ENCODE data around the gene NXF3. TPM values are rescaled to one million over a fixed set of nuclear protein-coding genes. Genes with fewer than 3 reads are reported as not detected.
A peak's percentile ranks its signal among the peaks of the same experiment; 100 is the strongest.
"Not testable (repeated sequence)": the region's sequence is repeated elsewhere in the genome, so short reads cannot be mapped to it uniquely, and the experiment has no call there.

NXF3 gene, protein sequence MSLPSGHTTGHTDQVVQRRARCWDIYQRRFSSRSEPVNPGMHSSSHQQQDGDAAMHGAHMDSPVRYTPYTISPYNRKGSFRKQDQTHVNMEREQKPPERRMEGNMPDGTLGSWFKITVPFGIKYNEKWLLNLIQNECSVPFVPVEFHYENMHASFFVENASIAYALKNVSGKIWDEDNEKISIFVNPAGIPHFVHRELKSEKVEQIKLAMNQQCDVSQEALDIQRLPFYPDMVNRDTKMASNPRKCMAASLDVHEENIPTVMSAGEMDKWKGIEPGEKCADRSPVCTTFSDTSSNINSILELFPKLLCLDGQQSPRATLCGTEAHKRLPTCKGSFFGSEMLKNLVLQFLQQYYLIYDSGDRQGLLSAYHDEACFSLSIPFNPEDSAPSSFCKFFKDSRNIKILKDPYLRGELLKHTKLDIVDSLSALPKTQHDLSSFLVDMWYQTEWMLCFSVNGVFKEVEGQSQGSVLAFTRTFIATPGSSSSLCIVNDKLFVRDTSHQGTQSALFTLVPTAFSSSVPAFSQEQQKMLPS
- total RNA-seq: 100 to 1,000 TPM; 656 to 668 TPM
- 119 TPM for polyA plus RNA-seq (ENCODE audit: insufficient read depth, low read depth, low replicate concordance)
- long read RNA-seq, donor 1, partial matches to known transcripts: 22 of 24 reads
- long read RNA-seq, donor 1, other reads (novel, unspliced or antisense): 0 of 24 reads
- long read RNA-seq, donor 2, partial matches to known transcripts: 15 of 16 reads
- long read RNA-seq, donor 2, other reads (novel, unspliced or antisense): 0 of 16 reads

DNA sequence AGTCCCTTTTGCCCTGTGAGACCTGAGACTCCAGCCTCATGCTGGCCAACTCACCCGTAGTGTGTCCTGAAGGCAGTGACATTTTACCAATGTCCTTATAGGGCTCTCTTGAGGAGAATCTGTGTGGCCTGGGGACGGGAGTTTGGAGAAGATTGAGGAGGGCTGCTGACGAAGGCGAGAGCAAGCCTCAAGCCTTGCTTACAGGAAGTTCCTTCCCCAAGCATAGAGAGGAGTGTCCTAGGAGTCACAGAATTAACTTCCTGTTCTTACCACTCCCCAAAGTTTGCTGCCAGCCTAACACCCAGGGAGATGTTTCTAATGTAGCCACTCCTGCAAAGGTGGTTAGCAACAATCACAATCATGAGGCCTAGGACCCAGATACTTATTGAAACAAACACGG is at the start of gene NXF3:
Gene NXF3 (minus strand): TSS at position 202 of the 400 bp plus-strand sequence. CDS start 120 bp downstream, at position 82.
- no peaks in the 10 kb centered on the region for H3K4me1 ChIP-seq
- TF ChIP-seq, protein P1, sequence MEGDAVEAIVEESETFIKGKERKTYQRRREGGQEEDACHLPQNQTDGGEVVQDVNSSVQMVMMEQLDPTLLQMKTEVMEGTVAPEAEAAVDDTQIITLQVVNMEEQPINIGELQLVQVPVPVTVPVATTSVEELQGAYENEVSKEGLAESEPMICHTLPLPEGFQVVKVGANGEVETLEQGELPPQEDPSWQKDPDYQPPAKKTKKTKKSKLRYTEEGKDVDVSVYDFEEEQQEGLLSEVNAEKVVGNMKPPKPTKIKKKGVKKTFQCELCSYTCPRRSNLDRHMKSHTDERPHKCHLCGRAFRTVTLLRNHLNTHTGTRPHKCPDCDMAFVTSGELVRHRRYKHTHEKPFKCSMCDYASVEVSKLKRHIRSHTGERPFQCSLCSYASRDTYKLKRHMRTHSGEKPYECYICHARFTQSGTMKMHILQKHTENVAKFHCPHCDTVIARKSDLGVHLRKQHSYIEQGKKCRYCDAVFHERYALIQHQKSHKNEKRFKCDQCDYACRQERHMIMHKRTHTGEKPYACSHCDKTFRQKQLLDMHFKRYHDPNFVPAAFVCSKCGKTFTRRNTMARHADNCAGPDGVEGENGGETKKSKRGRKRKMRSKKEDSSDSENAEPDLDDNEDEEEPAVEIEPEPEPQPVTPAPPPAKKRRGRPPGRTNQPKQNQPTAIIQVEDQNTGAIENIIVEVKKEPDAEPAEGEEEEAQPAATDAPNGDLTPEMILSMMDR (IDR thresholded peaks at IDR 0.05): no peak
- TF ChIP-seq POLR2A (IDR thresholded peaks at IDR 0.05): no peak
- DNase-seq: peak; percentile 70
- 47 to 67% methylated on average over 1 to 5 of the region's 5 CpGs for WGBS, 2 donors
- no peaks in the 10 kb centered on the region for H3K36me3 ChIP-seq (ENCODE audit: low read depth, missing control alignments)
- no peaks in the 10 kb centered on the region for H3K27me3 ChIP-seq
- intact Hi-C loops (cut with DNase I; ENCODE audit: low total_unique reads): no loop called here
- no peaks in the 10 kb centered on the region for H3K9me3 ChIP-seq
- peak within 1 kb of the TSS in 1 of 2 donors; percentile 41 for H3K4me3 ChIP-seq
- peak within 1 kb of the TSS; percentile 24 to 63 for H3K27ac ChIP-seq

DNA sequence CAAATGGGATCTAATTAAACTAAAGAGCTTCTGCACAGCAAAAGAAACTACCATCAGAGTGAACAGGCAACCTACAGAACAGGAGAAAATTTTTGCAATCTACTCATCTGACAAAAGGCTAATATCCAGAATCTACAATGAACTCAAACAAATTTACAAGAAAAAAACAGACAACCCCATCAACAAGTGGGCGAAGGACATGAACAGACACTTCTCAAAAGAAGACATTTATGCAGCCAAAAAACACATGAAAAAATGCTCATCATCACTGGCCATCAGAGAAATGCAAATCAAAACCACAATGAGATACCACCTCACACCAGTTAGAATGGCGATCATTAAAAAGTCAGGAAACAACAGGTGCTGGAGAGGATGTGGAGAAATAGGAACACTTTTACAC is 43.6 kb upstream of the NXF3 start:
- H3K27ac ChIP-seq; H3K4me1 ChIP-seq; H3K9me3 ChIP-seq; intact Hi-C loops (cut with DNase I; ENCODE audit: low total_unique reads); H3K36me3 ChIP-seq (ENCODE audit: low read depth, missing control alignments); H3K27me3 ChIP-seq; DNase-seq; H3K4me3 ChIP-seq: not testable (repeated sequence)
- no CpG with 5 or more reads among the region's 2 CpGs for WGBS, 2 donors

DNA sequence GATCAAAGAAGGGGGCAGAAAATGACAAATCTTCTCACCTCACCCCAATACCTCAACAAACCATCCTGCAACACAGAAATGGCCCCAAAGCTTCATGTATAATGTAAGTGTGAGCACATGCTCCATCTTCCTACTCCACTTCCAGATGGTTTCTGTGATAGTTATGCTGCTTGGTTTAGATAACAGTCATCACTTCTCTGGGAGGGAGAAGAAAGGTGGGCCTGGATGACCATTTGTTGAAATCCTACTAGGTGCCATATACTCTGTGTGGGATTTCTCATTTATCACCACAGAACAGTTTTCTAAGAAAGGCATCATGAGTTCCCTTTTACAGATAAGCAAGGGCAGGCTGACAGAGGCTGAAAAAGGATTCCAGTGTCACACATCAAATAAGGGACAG is 31.3 kb upstream of the NXF3 start:
- H3K27me3 ChIP-seq: no peaks in the 10 kb centered on the region
- no peak overlapping the region for H3K4me3 ChIP-seq
- TF ChIP-seq, protein P1 (IDR thresholded peaks at IDR 0.05): no peak
- TF ChIP-seq POLR2A (IDR thresholded peaks at IDR 0.05): no peak
- no peaks in the 10 kb centered on the region for H3K9me3 ChIP-seq
- H3K27ac ChIP-seq: no peak overlapping the region
- no peaks in the 10 kb centered on the region for H3K36me3 ChIP-seq (ENCODE audit: low read depth, missing control alignments)
- intact Hi-C loops (cut with DNase I; ENCODE audit: low total_unique reads): no loop called here
- DNase-seq: no peak
- no peaks in the 10 kb centered on the region for H3K4me1 ChIP-seq

DNA sequence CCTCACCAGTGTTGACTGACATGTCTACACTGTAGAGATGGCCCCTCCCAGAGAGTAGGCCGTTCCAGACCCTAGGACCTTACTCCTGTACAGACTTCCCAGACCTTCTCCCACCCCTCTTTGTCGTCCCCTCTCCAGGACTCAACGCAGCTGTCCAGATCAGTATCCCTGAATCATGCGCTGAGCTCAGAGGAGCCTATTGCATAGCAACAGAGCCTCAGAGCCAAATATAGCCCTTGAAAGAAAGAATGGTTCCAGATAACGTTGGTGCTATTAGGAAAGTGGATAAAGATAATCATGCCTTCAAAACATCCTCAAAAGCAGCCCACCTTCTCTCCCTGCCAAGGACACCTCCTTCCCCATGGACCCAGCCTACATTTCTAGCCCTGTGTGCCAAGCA is 27.8 kb upstream of the NXF3 start:
- Histone ChIP-seq H3K27me3 (no peaks in the 10 kb centered on the region), H3K36me3 (ENCODE audit: low read depth, missing control alignments) (no peaks in the 10 kb centered on the region), H3K9me3 (no peaks in the 10 kb centered on the region), H3K27ac (no peak overlapping the region), H3K4me3 (no peak overlapping the region), H3K4me1 (no peaks in the 10 kb centered on the region)
- TF ChIP-seq POLR2A (IDR thresholded peaks at IDR 0.05): no peak
- TF ChIP-seq, protein P1 (IDR thresholded peaks at IDR 0.05): no peak
- intact Hi-C loops (cut with DNase I; ENCODE audit: low total_unique reads): no loop called here
- DNase-seq: no peak
- 67 to 85% methylated on average over 5 of the region's 5 CpGs for WGBS, 2 donors

DNA sequence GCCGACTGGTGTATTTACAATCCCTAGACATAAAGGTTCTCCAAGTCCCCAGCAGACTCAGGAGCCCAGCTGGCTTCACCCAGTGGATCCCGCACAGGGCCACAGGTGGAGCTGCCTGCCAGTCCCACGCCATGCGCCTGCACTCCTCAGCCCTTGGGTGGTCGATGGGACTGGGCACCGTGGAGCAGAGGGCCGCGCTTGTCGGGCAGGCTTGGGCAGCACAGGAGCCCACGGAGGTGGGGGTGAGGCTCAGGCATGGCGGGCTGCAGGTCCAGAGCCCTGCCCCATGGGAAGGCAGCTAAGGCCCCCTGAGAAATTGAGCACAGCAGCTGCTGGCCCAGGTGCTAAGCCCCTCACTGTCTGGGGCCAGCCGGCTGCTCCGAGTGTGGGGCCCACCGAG is 24.0 kb upstream of the NXF3 start:
- H3K27ac ChIP-seq; H3K4me1 ChIP-seq; H3K9me3 ChIP-seq; H3K27me3 ChIP-seq; H3K36me3 ChIP-seq (ENCODE audit: low read depth, missing control alignments); H3K4me3 ChIP-seq; DNase-seq; intact Hi-C loops (cut with DNase I; ENCODE audit: low total_unique reads): not testable (repeated sequence)
- WGBS, 2 donors: 86% methylated on average over 9 of the region's 14 CpGs; no CpG with 5 or more reads in 1 of the 2 donors

DNA sequence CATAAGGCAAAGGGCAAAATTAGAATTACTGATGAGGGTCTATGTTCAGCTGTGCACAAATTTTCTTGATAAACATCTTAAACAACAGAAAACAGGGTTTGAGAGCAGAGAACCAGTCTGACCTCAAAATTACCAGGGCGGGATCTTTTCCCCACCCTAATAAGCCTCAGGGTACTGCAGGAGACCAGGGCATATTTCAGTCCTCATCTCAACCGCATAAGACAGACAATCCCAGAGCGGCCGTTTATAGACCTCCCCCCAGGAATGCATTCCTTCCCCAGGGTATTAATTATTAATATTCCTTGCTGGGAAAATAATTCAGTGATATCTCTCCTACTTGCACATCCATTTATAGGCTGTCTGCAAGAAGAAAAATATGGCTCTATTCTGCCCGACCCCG is 16.6 kb upstream of the NXF3 start:
- H3K27ac ChIP-seq; DNase-seq; intact Hi-C loops (cut with DNase I; ENCODE audit: low total_unique reads); H3K4me1 ChIP-seq; H3K27me3 ChIP-seq; H3K4me3 ChIP-seq; H3K36me3 ChIP-seq (ENCODE audit: low read depth, missing control alignments); H3K9me3 ChIP-seq: not testable (repeated sequence)
- 97 to 100% methylated on average over 6 of the region's 6 CpGs for WGBS, 2 donors
